Breast epithelium (tissue), 4 donors: ENCODE results near the gene MBP. TPM values are rescaled to one million over a fixed set of nuclear protein-coding genes. Genes with fewer than 3 reads are reported as not detected.

ENCODE experiments used
- DNase-seq, 2 donors: peaks; one replicate each; pipeline ENCODE4 v3.0.0-alpha.2; 2019; ENCODE audit warnings: low spot score in 2 of 2
- H3K27ac ChIP-seq, 2 donors: fragments of 200-600 bp; sonication (generic) in 1 of 2; one replicate each; pipeline ENCODE4 v1.5.1; 2016 to 2019; ENCODE audit warnings: mild to moderate bottlenecking in 1 of 2
- H3K27me3 ChIP-seq, 2 donors: fragments of 200-600 bp; sonication (generic) in 1 of 2; one replicate each; pipeline versions ENCODE4 v1.5.1 to v1.6.0; 2017 to 2019; ENCODE audit warnings: control low read depth in 1 of 2, mild to moderate bottlenecking in 1 of 2
- H3K36me3 ChIP-seq: fragments of 200-600 bp; one replicate; pipeline ENCODE4 v1.5.1; 2019
- H3K4me1 ChIP-seq, 2 donors: fragments of 200-600 bp; sonication (generic); one replicate each; pipeline ENCODE4 v1.5.1; 2016 to 2019; ENCODE audit warnings: control low read depth in 1 of 2
- H3K4me3 ChIP-seq, 3 donors: fragments of 200-600 bp; sonication (generic); 1 replicate in 2 of 3; 2 replicates in 1 of 3; pipeline ENCODE4 v1.5.1; 2016 to 2019; ENCODE audit warnings: mild to moderate bottlenecking in 3 of 3, moderate library complexity in 2 of 3
- H3K9me3 ChIP-seq, 2 donors: fragments of 200-600 bp; sonication (generic) in 1 of 2; one replicate each; pipeline ENCODE4 v1.5.1; 2016 to 2019; ENCODE audit warnings: control low read depth in 1 of 2
- POLR2A ChIP-seq: fragments of 450-650 bp; IDR thresholded peaks from one replicate; pipeline ENCODE4 v1.6.1; 2016; ENCODE audit warnings: antibody characterized with exemption, mild to moderate bottlenecking, moderate library complexity
- POLR2AphosphoS5 ChIP-seq, 3 donors: sonication (generic); formaldehyde crosslinking; IDR thresholded peaks; one replicate each; pipeline ENCODE4 v1.6.1; 2017; ENCODE audit warnings: antibody characterized with exemption in 3 of 3
- intact Hi-C: fragments of 100-400 bp; cut with DNase I; formaldehyde crosslinking; loops from one replicate; pipeline ENCODE4 v1.15.1; 2023; ENCODE audit warnings: low total_unique reads
- total RNA-seq, 3 donors: library from RNA; depleted of rRNA; stranded (reverse); fragments of >200 nt; gene quantifications; one replicate each; pipeline ENCODE4 v1.1.0, GENCODE V29; 2016
- TF ChIP-seq, protein P1 (sequence below), 3 donors: fragments of 450-650 bp; IDR thresholded peaks; one replicate each; pipeline ENCODE4 v1.5.1; 2016 to 2017; ENCODE audit warnings: antibody characterized with exemption in 3 of 3, mild to moderate bottlenecking in 3 of 3, moderate library complexity in 3 of 3

The MBP gene
- total RNA-seq, 3 donors from 2014 or later: 27.2 to 46.2 (median 32.4) TPM

DNA sequence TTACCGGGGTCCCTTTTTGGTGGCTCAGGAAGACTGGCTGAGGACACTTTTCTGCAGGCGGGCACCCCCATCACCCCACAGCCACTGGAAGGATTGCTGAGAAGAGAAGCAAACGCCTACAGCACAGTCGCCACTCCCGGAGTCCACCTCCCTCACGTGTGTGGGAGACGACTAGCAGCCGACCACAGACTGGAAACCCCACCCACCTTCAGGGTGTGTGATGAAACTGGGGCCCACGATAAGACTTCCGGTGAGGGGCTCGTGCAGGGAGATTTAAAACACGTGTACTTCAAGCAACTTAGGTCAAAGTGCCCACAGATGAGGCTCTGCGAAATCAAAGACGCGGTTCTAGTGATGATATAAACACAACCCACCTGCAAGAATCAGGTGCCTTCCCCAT lies 26.3 kb downstream of the MBP start:
- peaks cover 0 to 5% of the 10 kb centered on the region in 2 donors for H3K4me1 ChIP-seq
- H3K36me3 ChIP-seq: no peaks in the 10 kb centered on the region
- no peaks in the 10 kb centered on the region for H3K27me3 ChIP-seq
- peak overlapping the region in 1 of 2 donors; percentile 73 for H3K27ac ChIP-seq
- TF ChIP-seq POLR2AphosphoS5 (IDR thresholded peaks at IDR 0.05) (no peak), POLR2A (no peak)
- TF ChIP-seq, protein P1, sequence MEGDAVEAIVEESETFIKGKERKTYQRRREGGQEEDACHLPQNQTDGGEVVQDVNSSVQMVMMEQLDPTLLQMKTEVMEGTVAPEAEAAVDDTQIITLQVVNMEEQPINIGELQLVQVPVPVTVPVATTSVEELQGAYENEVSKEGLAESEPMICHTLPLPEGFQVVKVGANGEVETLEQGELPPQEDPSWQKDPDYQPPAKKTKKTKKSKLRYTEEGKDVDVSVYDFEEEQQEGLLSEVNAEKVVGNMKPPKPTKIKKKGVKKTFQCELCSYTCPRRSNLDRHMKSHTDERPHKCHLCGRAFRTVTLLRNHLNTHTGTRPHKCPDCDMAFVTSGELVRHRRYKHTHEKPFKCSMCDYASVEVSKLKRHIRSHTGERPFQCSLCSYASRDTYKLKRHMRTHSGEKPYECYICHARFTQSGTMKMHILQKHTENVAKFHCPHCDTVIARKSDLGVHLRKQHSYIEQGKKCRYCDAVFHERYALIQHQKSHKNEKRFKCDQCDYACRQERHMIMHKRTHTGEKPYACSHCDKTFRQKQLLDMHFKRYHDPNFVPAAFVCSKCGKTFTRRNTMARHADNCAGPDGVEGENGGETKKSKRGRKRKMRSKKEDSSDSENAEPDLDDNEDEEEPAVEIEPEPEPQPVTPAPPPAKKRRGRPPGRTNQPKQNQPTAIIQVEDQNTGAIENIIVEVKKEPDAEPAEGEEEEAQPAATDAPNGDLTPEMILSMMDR (IDR thresholded peaks at IDR 0.05): no peak
- no peaks in the 10 kb centered on the region for H3K9me3 ChIP-seq
- intact Hi-C loops: no loop called here
- no peak overlapping the region for H3K4me3 ChIP-seq
- no peak for DNase-seq

DNA sequence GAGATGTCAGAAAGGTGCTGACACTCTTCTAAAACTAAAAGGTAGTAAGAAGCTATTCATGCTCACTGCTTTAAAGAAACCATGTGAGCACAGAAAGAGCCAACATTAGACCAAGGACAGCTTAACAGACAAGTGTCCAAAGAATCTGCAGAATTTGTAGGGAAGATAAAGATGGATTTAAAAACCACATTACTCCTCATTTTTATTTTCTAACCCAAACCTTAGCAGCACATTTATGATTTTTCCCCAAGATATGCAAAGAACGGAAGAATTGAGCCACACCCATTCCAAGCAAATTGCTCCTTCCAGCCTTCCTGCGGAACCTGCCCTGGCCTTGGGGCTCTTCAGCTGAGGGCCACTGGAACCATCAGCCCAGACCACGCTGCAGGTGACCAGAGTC lies 26.9 kb downstream of the MBP start:
- intact Hi-C loops: no loop called here
- TF ChIP-seq, protein P1 (IDR thresholded peaks at IDR 0.05): no peak
- no peak for TF ChIP-seq POLR2AphosphoS5 (IDR thresholded peaks at IDR 0.05)
- no peak for TF ChIP-seq POLR2A
- peaks cover 0 to 8% of the 10 kb centered on the region in 2 donors for H3K4me1 ChIP-seq
- DNase-seq: no peak
- H3K36me3 ChIP-seq: no peaks in the 10 kb centered on the region
- H3K9me3 ChIP-seq: no peaks in the 10 kb centered on the region
- H3K27ac ChIP-seq: peak overlapping the region in 1 of 2 donors; percentile 73
- no peak overlapping the region for H3K4me3 ChIP-seq
- H3K27me3 ChIP-seq: no peaks in the 10 kb centered on the region

DNA sequence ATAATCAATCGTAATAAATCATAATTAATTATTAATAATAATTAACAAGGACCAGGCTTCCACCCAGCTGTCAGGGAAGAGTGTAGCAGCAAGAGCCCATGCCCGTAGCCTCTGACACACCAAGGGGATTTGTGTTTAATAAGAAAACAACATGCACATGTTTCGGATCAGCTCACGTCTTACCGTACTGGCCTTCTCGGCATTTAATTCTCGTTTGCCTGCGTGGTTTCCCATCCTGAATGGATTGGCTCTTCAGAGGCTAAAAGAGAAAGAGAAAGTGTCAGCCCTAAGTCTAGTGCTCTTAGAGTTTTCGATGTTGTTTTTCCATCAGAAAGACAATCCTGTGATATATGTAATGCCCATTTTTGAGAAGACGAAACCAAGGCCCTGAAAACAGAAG lies 27.6 kb downstream of the MBP start:
- no peaks in the 10 kb centered on the region for H3K36me3 ChIP-seq
- no peak overlapping the region for H3K4me3 ChIP-seq
- H3K27me3 ChIP-seq: no peaks in the 10 kb centered on the region
- H3K4me1 ChIP-seq: peaks cover 0 to 8% of the 10 kb centered on the region in 2 donors
- TF ChIP-seq, protein P1 (IDR thresholded peaks at IDR 0.05): no peak
- TF ChIP-seq POLR2A: no peak
- no peak for TF ChIP-seq POLR2AphosphoS5 (IDR thresholded peaks at IDR 0.05)
- intact Hi-C loops: no loop called here
- H3K9me3 ChIP-seq: no peaks in the 10 kb centered on the region
- no peak for DNase-seq
- peak overlapping the region; percentile 43 to 44 for H3K27ac ChIP-seq

DNA sequence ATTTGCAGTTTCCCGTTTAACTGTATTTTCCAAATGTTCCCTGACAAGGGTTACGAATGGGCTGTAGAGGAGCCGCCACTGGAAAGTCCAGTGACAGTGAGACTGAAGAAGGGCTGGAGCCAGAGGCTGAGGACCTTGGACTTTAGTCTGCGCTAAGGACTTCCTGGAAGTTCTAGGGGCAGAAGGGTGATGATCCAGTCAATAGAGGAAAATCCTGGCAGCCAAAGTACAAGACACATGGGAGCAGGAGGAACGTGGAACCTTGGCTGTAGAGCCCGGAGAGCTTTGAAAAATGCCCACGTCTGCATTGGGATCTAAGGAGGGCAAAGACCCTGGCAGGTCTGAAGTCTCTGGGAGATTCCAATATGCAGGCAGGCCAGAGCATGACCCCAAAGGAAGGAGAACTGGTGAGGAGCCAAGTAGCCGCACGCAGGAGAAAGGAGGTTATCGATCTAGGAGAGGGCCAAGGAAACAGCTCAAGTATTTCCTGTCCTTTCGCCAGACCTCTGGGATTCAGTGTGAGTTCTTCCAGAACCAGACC lies 28.5 kb downstream of the MBP start:
- TF ChIP-seq POLR2AphosphoS5 (IDR thresholded peaks at IDR 0.05) (no peak), POLR2A (no peak)
- TF ChIP-seq, protein P1 (IDR thresholded peaks at IDR 0.05): no peak
- H3K27me3 ChIP-seq: no peaks in the 10 kb centered on the region
- intact Hi-C loops: no loop called here
- H3K27ac ChIP-seq: peak overlapping the region; percentile 44 to 67
- H3K4me3 ChIP-seq: no peak overlapping the region
- H3K9me3 ChIP-seq: no peaks in the 10 kb centered on the region
- no peaks in the 10 kb centered on the region for H3K36me3 ChIP-seq
- no peak for DNase-seq
- H3K4me1 ChIP-seq: peaks cover 0 to 8% of the 10 kb centered on the region in 2 donors

DNA sequence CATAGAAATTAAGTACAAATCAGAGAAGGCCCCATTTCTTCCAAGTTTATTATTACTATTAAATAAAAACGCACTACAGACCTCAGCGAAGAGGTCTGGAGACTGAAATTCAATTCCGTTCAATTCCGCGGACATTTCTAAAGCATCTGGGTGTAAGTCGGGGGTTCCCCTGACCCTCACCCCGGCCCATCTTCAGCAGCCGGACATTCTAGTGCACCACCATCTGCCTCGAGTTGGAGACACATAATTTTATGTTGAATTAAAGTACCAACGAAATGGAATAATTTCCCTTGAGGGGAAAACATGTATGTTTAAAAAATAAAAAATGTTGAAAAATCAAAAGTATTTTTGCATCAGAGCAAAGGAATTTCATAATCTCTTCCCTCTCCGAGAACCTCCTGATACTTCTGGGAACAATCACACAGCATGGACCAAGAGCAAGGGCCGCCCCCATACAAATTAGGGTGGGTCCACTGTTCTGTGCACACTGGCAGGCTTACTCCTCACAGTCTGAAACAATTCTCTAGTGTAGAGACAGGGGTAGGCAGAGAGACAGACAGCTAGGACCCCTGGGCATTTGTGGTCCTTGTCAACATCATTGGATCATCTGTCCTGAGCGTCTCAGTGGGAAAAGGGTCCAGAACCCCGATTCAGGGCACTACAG lies 29.3 kb downstream of the MBP start:
- Histone ChIP-seq H3K36me3 (no peaks in the 10 kb centered on the region), H3K4me1 (peaks cover 0 to 11% of the 10 kb centered on the region in 2 donors), H3K27me3 (no peaks in the 10 kb centered on the region), H3K9me3 (no peaks in the 10 kb centered on the region), H3K4me3 (no peak overlapping the region), H3K27ac (peak overlapping the region; percentile 44 to 67)
- DNase-seq: no peak
- TF ChIP-seq POLR2A (no peak), POLR2AphosphoS5 (IDR thresholded peaks at IDR 0.05) (peak in 1 of 3 donors; percentile 3)
- TF ChIP-seq, protein P1 (IDR thresholded peaks at IDR 0.05): no peak
- intact Hi-C loops: no loop called here
